Left cardiac atrium (tissue), 4 donors: ENCODE data around the gene ACCS. TPM values are rescaled to one million over a fixed set of nuclear protein-coding genes. Genes with fewer than 3 reads are reported as not detected.

ENCODE experiments used
- ATAC-seq, 2 donors: fragments of 200-7000 bp; cut with Tn5 transposase; one replicate each; pipeline ENCODE4 v1.9.1; 2020; ENCODE audit warnings: mild to moderate bottlenecking in 2 of 2, moderate library complexity in 2 of 2
- DNase-seq: peaks from one replicate; pipeline ENCODE4 v3.0.0-alpha.2; 2020
- intact Hi-C, 2 donors: fragments of 100-400 bp; cut with DNase I; formaldehyde crosslinking; loops; one replicate each; pipeline versions ENCODE4 v1.14.1 to v1.15.1; 2022 to 2023
- total RNA-seq, 2 donors: library from RNA; stranded (reverse); fragmentation: NEBNext Ultra II Directional; extraction: Animal tissue kit (Norgen Biotek cat#: 25700); gene quantifications; one replicate each; pipeline ENCODE4 v1.2.1, GENCODE V29; 2021
- donor health status: DM: no; HTN: yes; CAD: no.
- donor health status: DM: no; HTN: yes; CAD: no; lungs with severe emphysema.
- donor health status: DM: yes; HTN: yes; CAD: no.
- donor health status: Dilated cardiomyopathy.

ACCS gene
- total RNA-seq, 2 donors from 2014 or later = 8.5 to 9.1 TPM

DNA sequence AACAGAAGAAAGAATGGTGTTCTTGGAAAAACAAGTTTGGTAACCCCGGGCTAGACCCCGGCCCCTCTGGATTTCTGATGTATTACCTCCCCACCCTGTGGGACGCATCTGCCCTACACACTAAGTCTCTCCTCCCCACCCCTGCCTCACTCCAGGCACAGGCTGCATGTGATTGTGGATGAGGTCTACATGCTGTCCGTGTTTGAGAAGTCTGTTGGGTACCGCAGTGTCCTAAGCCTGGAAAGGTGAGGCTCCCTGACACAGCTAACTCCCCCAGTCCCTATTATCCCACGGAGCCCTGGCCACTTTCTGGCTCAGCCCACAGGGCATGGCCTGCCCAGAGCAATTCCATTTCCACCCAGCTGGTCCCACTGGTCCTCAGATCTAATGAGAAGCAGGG lies 13.3 kb downstream of the ACCS start:
- ATAC-seq (no peak), DNase-seq (no peak)
- intact Hi-C loops = no loop called here

DNA sequence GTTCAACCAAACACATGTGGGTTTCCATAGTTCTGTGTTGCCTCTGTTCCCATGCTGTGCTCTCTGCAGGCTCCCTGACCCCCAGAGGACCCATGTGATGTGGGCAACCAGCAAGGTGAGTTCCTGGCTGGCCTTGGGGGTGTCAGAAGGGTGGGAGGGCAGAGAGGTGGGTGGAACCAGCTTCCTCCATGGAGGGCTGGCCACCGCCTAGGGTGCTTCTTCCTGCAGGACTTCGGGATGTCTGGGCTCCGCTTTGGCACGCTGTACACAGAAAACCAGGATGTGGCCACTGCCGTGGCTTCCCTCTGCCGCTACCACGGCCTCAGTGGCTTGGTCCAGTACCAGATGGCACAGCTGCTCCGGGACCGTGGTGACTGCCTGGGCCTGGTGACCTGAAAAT lies 14.9 kb downstream of the ACCS start:
- no peak for ATAC-seq
- intact Hi-C loops = no loop called here

DNA sequence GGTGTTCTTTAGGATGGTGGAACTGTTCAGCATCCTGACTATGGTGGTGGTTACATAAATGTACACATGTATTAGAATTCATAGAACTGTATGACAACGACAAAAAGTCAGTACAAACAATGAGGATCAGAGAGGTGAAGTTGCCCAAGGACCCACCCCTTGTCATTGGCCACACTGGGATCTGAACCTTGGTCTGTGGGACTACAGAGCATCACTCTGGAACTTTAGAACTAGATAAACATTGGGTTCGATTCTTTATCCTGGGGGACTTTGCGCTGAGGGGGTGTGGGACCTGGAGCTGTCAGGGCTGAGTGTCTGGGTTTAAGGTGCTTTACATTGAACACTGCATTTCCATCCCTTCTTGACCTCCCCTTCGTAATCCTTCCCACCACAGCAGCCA lies 16.6 kb downstream of the ACCS start:
- no peak for ATAC-seq
- intact Hi-C loops = no loop called here
- DNase-seq = no peak

More for the DNA sequence above, 14.9 kb downstream of the ACCS start:
- DNase-seq = no peak

DNA sequence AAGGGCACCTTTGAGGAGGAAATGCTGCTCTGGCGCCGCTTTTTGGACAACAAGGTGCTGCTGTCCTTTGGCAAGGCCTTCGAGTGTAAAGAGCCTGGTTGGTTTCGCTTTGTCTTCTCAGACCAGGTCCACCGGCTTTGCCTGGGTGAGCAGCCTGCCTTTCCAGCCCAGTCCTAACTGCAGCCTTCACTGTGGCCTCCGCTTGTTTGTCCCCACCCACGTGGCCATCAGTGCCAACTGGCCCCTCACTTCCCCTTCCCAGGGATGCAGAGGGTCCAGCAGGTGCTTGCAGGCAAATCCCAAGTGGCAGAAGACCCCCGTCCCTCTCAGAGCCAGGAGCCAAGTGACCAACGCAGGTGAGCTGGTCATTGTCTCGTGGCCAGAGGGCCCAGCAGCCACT lies 17.4 kb downstream of the ACCS start:
- DNase-seq = no peak

DNA sequence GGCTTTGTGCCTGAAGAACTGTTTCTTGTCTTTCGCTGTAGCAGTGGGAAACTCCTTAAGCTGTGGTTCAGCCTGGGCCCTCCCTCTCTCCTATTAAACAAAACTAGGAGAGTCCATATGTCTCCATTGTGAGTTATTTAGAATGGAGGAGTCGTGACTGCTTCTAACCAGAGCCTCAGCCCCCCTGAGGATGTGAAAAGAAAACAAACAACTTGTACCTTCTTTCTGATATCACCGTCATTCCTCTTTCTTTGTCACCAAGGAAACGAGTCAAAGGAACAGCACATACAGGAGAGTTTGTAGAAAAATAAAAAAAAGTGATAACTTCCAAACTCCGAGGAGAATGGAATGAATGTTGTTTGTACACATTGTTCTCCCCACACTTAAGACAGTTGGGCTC lies 17.8 kb downstream of the ACCS start:
- DNase-seq (no peak), ATAC-seq (no peak)
- intact Hi-C loops = no loop called here

More for the DNA sequence above, 17.4 kb downstream of the ACCS start:
- no peak for ATAC-seq
- intact Hi-C loops = no loop called here

DNA sequence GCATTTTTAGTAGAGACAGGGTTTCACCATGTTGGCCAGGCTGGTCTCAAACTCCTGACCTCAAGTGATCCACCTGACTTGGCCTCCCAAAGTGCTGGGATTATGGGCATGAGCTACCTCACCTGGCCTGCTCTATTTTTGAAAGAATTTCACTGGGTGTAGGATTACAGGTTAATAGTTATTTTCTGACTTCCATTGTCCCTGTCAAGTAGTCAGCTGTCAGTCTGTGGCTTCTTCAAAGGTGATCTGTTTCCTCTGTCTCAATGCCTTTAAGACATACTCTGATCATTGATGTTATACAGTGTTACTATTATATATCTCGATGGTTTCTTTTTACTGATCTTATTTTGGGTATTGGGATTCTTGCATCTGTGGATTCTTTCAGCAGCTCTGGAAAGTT lies 19.3 kb downstream of the ACCS start:
- ATAC-seq (no peak), DNase-seq (no peak)
- intact Hi-C loops = no loop called here

DNA sequence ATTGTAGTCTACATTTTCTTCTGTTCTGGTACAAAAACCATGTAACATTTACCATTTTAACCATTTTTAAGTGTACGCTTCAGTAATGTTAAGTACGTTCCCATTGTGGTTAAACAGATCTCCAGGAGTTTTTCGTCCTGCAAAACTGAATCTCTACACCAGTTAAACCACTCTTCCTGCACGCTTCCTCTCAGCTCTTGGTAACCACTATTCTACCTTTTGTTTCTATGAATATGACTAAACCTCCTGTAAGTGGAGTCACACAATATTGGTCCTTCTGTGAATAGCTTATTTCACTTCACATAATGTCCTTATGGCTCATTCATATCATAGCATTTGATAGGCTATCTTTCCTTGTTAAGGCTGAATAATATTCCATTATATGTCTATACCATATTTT lies 22.3 kb downstream of the ACCS start:
- DNase-seq = no peak
- ATAC-seq = no peak
- intact Hi-C loops = no loop called here

DNA sequence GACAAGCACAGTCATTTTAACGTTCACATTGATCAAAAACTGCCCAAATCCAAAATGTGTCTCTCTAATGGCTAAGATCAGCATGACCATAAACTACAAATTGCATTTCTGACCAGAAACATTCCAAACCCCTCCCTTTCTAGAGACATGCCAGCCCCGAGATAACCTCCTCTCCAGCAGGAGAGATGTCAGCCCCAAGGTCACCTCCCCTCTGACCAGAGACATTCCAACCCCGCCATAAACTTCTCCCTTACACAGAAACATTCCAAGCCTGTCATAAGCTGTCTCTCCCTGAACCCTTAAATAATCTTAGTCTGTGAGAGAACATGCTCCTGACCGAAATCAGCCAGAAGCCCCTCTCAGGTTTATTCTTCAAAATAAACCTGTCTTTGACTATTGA lies 22.8 kb downstream of the ACCS start:
- intact Hi-C loops = no loop called here
- DNase-seq = no peak
- ATAC-seq = no peak

DNA sequence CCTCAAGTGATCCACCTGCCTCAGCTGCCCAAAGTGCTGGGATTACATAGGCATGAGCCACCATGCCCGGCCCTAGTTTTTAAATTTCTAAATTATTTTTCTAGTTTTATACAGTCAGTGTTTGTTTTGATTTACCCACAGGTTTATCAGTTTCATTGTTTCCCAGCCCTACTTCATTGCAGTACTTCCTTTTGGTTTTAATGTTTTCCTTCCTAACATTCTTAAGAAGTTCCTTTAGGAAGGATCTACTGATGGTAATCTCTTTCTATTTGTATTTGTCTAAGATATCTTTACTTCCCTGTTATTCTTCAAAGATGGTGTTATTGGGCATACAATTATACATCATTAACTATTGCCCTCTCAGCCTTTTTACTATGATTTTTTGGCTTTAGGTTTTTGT lies 24.5 kb downstream of the ACCS start:
- DNase-seq = no peak
- intact Hi-C loops = loop anchor here in 1 of 2 donors (5.0 kb wide), 1 partner anchor 447 kb away; no protein-coding TSS in a partner anchor
- ATAC-seq = no peak

DNA sequence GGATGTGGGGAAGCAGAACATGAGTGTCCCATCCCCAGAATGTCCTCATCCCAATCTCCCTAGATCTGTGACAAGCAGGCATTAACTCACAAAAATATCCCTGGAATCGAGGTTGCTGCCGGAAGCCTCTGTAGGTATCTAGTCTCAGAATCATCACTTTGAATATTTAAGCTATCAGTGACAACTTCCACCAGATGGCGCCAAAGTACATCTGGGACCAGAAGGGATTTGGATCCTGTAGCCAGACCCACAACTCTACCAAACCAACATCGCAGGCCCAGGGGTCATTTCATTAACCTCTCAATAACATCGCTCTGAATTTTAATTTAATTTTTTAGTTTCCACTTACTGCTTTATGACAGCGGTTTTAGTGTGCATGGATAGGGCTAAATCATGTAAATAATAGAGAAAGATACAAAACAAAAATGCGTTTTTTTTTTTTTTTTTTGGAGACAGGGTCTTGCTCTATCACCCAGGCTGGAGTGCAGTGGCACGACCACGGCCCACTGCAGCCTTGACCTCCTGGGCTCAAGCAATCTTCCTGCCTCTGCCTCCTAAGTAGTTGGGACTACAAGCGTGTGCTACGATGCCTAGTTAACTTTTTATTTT lies 28.3 kb downstream of the ACCS start:
- peak; percentile 83 for DNase-seq
- intact Hi-C loops = loop anchor here in 1 of 2 donors (5.0 kb wide), 1 partner anchor 443 kb away; no protein-coding TSS in a partner anchor

DNA sequence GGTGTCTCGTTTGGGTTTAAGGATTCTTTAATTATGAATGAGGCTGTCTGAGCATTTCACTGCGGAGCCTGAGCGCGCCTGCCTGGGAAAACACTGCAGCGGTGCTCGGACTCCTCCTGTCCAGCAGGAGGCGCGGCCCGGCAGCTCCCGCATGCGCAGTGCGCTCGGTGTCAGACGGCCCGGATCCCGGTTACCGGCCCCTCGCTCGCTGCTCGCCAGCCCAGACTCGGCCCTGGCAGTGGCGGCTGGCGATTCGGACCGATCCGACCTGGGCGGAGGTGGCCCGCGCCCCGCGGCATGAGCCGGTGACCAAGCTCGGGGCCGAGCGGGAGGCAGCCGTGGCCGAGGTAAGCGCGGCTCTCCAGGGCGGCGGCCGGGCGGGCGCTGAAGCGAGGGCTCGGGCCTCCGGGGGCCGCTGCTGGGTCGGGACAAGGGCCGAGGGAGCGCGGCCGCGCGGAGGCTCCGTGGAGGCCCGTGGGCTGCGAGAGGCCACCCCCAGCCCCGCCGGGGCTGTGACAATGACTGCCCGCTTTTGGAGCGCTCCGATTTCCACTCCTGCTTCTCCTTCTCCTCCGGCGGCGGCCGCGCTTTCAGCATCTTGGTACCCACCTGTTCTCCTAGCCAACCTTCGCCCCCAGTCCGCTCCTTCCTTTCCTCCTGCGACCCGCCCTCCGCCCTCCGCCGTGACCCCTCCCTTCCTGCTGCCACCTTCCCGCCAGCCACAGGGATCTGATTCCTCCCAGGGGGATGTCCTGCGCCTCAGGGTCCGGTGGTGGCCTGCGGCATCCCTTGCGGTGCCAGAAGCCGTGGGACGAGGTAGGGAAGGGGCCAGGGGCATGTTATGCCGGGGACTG lies 29.7 kb downstream of the ACCS start, which contains the start of gene EXT2:
Gene EXT2, plus strand, starts transcription at position 173 of the 854 bp plus-strand sequence. CDS start 12,035 bp downstream, outside the sequence.
- DNase-seq (peak; percentile 91), ATAC-seq (peak; percentile 98)
- intact Hi-C loops = no loop called here

More for the DNA sequence above, 28.3 kb downstream of the ACCS start:
- ATAC-seq = peak; percentile 51 to 62

DNA sequence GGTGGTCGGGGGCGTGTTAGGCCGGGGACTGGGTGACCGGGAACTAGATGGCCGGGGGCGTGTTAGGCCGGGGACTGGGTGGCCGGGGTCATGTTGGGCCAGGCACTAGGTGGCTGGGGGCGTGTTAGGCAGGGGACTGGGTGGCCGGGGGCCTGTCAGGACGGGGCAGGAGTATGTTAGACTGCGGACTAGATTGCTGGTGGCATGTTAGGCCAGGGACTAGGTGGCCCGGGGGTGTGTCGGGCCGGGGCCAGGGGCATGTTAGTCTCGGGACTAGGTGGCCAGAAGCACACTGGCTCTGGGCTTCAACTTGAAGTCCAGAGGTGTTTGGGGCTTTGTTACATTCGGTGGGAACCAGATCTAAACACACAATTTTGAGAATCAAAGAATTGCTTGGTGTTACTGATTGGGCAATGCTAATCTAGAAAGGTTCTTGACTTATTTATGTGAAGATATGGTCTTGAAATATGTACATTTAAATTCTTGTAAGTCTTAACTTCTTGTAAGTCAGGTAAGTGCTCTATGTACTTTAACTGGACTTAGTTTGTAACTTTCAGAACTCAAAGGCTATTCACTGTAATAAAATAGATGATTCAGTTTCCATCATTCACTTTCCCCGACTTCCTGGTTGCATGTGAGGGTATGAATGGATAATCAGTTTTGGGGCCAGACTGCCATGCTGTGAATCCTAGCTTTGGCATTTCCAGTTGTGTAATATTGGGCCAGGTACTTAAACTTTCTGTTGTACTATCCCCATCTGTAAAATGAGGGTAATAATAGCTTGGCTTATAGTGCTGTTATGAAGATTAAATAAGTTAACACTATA lies 30.5 kb downstream of the ACCS start:
- intact Hi-C loops = no loop called here
- DNase-seq (no peak), ATAC-seq (peak in 1 of 2 donors; percentile 5)

DNA sequence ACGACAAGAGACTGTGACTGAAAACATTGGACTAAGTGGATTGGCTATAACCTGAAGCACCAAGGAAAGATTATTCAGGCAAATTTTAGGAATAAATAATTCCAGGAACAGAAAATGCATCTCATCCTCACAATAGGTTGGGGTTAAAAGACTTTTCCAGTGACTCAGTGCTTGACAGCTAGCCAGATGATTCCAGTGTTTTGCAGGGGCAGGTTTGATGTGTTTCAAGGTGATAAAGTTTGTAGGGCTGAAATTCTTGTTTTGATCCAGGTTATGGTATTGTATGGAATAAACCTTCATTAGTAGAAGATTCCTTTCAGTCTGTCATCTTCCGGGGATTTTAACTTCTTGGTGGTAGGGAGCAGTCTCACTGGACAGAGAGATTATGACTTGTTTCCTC lies 31.8 kb downstream of the ACCS start:
- DNase-seq (no peak), ATAC-seq (no peak)
- intact Hi-C loops = no loop called here

DNA sequence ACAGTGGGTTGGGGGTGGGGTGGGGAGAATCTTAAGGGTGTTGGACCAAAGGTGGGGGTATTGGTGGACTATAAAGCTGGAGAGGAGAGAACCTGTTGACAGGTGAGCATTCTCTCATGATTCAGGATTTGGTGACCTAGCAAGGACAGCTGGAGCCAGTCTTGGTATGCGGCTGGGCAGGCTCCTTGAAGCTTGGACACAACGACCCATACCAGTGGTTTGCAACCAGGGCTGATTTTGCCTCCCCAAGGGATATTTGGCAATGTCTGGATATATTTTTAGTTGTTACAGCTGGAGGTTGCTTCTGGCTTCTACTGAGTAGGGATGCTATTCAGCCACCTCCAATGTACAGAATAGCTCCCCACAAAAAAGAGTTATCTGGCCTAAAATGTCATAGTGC lies 35.0 kb downstream of the ACCS start:
- ATAC-seq (no peak), DNase-seq (no peak)
- intact Hi-C loops = no loop called here

DNA sequence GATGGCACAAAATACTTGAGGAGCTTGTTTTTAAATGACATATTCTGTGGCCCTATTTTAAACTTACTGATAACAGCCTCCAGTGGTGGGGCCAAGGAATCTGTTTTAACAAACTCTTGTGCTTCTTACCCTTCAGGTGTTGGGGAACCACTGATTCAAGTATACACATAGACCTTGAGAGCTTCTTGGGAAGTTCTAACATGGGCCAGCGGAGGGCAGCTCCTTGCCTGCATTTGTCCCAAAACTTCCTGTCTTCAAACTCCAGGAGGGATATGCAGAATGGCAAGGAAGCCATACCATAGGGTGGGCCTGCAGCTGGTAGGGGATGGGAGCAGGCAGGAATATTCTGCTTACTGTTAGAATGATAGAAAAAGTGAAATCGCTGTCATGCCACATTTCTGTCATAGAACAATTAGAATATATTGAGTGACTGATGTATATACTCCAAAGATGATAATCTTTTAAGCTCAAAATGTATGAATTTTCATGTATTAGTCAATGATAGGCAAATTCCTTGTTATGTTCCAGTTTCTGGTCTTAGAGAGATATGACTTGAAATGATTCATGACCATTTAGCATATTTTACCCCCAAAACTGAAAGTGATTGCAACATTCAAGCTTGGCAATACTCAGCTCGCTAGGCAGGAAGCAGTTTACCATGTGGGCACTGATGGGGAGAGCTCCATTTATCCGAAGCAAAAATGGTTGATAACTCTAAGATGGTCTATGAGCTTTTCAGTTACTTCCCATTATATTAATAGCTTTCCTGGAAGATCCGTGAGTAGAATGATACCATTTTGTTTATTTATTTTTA lies 38.6 kb downstream of the ACCS start:
- intact Hi-C loops = no loop called here
- ATAC-seq (no peak), DNase-seq (no peak)

DNA sequence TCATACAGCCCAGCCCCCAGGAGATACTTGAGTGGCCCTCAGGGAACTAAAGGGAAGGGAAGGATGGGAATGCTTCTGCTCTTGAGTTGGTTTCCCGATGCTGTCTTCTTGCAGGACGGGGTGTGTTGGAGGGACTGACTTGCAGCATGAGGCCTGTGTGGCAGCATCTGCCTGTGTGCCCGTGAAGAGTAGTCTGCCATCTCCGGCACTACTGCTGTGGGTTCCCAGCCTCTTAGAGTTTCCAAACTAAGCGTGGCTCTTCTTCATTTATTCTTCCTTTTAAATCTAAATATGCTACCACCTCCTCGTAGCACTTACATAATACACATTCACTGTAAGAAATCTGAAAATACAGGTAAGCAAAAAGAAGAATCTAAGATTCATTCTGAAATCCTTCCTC lies 42.2 kb downstream of the ACCS start:
- intact Hi-C loops = no loop called here
- no peak for ATAC-seq
- no peak for DNase-seq

DNA sequence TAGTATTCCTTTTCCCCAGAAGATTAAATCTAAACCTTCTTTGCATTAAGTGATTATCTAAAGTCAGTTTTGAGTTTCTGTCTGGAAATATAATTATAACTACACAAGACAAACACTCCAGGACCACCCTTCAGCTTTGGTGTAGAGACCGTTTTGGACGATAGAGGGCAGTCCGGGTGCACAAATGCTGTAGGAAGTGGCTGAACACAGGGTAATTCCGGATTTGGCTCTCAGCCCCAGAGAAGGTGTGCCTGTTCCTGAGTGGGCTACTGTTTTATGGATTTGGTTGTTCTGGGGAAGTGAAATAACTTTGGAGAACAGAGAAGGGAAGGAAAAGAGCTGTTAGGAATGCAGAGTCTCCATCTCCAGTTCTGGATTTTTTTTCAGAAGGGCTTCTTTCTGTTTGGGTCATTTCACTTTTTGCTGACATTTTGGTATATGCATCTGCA lies 44.2 kb downstream of the ACCS start:
- ATAC-seq = peak; percentile 77 to 86
- DNase-seq = peak; percentile 56
- intact Hi-C loops = loop anchor here in 1 of 2 donors (10.0 kb wide), 1 partner anchor 425 kb away; no protein-coding TSS in a partner anchor

DNA sequence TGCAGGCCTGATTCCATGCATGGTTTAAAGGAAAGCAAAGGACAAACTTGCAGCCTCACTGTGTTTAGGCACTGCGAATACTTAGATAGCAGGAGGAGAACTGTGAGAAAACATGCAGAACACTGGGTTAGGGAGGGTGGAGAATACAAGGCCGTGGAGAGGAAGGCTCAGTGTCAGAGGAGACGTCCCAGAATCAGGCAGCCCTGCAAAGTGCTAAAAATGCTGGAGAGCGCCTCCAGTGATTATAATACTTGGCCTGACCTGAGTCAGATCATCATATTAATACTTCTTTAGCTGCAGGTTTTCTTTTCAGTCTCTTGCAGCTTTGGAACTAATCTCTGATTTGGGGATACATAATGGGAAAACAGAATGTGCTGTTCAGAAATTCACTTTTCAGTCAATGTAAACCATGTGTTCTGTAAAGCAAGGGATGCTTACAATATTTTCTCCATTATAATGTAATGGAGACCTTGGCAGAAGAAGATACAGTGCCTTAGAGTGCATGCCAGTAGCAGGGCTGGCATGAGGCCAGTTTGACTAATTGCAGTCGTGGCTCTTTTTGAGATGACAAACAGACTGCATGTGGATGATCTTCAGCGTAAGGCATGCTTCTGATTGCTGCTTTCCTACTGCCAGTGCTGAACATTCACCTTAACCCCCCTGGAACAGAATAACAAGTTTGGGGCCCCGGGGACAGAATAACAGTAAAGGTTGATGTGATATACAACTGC lies 46.2 kb downstream of the ACCS start:
- peak; percentile 69 to 72 for ATAC-seq
- intact Hi-C loops = loop anchor here in 1 of 2 donors (10.0 kb wide), 1 partner anchor 423 kb away; no protein-coding TSS in a partner anchor

More for the DNA sequence above, 46.2 kb downstream of the ACCS start:
- DNase-seq = peak; percentile 63
